Tongue (tissue), 3 donors: ENCODE data around the gene SPAG7. TPM values are rescaled to one million over a fixed set of nuclear protein-coding genes. Genes with fewer than 3 reads are reported as not detected.
"Not testable (repeated sequence)": the region's sequence is repeated elsewhere in the genome, so short reads cannot be mapped to it uniquely, and the experiment has no call there.

Source experiments
- DNase-seq: peaks from one replicate; pipeline ENCODE4 v3.0.0-alpha.2; 2015
- small RNA-seq: library from RNA; depleted of rRNA; stranded (forward); fragments of <200 nt; gene quantifications from one replicate; pipeline ENCODE3, GENCODE V24; 2014; ENCODE audit warnings: low replicate concordance
- total RNA-seq: library from RNA; depleted of rRNA; stranded (reverse); fragments of >200 nt; gene quantifications from one replicate; pipeline ENCODE4 v1.2.3, GENCODE V29; 2014

SPAG7 gene
- total RNA-seq, 1 donor from 2014 or later, result 68.2 TPM

- DNase-seq, result no peak
Observed at GRCh38 chr17:4938069-4938491, 29.5 kb downstream of the SPAG7 start.

- DNase-seq, result no peak
Observed at GRCh38 chr17:4937553-4937952, 30.1 kb downstream of the SPAG7 start.

DNA sequence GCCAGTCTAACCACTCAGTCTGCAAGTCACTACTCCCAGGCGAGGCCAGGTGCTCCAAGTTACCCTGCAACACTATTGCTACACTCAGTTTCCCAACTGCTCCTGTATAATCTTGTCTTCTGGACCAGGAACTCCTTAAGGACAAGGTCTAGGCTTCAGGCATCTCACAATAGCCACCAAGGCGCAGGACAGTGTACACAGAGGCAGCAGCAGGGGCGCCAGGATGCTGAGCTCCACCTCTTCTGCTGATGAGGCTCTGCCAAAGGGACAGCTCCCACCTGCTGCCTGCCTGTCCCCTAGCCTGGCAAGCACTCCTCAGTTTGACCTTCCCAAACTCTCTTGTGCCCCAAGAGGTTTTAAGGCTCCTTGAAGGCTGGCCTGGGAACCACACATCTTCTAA is 31.2 kb downstream of the SPAG7 start:
- DNase-seq, result no peak

DNA sequence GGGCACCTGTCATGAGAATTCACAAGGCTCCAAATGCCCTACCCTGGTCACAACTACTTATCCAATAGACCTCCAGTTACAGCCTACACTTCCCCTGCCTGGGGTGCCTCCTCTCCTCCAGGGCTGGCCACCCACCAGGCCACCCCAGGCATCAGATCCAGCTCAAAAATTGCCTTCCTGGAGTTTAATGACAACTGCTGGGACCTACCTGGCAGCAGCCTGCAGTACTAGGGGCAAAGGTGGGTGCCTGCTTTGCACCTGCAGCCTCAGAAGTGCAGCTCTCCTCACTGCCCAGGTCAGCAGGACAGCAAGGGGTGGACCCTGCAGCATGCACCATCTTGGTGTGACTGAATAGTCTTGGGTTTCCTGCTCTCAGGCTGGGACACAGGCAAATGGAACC is 32.0 kb downstream of the SPAG7 start:
- DNase-seq, result no peak

DNA sequence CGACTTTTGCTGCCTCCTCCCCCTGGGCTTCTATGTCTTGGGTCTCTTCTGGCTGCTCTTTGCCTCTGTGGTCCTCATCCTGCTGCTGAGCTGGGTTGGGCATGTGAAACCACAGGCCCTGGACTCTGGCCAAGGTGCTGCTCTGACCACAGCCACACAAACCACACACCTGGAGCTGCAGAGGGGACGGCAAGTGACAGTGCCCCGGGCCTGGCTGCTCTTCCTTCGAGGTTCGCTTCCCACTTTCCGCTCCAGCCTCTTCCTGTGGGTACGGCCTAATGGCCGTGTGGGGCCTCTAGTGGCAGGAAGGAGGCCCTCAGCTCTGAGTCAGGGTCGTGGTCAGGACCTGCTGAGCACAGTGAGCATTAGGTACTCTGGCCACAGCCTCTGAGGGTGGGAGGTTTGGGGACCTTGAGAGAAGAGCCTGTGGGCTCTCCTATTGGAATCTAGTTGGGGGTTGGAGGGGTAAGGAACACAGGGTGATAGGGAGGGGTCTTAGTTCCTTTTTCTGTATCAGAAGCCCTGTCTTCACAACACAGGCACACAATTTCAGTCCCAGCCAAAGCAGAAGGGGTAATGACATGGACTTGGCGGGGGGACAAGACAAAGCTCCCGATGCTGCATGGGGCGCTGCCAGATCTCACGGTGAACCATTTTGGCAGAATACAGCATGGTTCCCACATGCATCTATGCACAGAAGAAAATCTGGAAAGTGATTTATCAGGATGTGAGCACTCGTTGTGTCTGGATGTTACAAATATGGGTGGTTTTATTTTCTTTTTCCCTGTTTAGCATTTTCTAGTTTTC is 33.2 kb downstream of the SPAG7 start:
- DNase-seq, result no peak

GRCh38 chr17:4933646-4934045 is 34.0 kb downstream of the SPAG7 start:
- no peak for DNase-seq

GRCh38 chr17:4932756-4933155 is 34.9 kb downstream of the SPAG7 start:
- DNase-seq, result no peak

DNA sequence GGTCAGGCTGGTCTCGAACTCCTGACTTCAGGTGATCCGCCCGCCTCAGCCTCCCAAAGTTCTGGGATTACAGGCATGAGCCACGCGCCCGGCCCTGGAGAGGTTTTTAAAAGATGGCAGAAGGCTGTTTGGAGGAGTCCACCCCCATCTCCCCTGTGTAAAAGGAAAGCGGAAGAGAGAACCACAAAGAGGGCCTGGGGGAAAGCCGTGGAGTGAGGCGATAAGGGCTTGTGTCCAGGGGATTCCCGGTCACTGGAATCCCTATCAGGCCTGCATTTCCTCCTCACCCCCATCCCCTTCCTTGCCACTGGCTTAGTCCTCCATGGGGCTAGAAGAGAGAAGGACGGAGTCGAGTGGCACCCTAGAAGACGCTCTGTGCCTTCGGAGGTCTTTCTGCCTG is 35.7 kb downstream of the SPAG7 start, which contains the start of gene GP1BA:
Gene GP1BA (plus strand): TSS at position 315 of the 400 bp plus-strand sequence. CDS start 328 bp downstream, outside the sequence.
- no peak for DNase-seq

- no peak for DNase-seq
Observed at GRCh38 chr17:4928881-4929280, 38.7 kb downstream of the SPAG7 start.

- not testable (repeated sequence) for DNase-seq
Observed at GRCh38 chr17:4926577-4927335, 40.9 kb downstream of the SPAG7 start.

DNA sequence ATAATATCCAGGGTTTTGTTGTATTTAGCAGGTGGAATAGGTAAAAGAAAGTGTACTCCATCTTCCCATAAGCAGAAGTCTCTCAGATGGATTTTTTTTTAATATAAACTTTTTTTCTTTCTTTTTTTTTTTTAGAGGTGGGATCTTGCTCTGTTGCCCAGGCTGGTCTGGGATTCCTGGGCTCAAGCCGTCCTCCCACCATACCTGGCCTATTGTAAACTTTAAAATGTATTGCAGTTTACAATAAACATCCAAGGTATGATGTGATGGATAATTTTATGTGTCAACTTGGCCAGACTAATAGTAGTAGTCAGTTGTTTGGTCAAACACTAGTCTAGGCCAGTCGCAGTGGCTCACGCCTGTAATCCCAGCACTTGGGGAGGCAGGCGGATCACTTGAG is 46.3 kb downstream of the SPAG7 start:
- DNase-seq, result no peak

GRCh38 chr17:4920351-4921048 is 47.1 kb downstream of the SPAG7 start:
- no peak for DNase-seq

DNA sequence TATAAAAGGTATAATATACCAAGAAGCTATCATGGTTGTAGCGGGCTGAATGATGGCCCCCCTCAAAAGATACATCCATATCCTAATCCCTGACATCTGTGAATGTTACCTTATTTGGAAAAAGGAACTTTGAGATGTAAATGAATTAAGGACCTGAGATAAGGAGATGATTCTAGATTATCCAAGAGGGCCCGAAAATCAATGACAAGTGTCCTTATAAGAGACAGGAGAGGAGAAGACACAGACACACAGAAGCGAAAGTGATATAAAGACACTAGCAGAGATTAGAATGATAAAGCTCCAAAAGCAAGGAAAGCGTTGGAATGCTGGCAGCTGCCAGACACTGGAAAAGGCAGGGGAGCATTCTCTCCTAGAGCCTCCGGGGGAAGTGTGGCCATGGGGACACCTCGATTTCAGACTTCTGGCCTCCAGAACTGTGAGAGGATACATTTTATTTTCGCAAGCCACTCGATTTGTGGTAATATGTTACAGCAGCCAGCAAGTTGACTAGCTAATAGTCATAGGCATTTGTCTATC is 48.0 kb downstream of the SPAG7 start:
- no peak for DNase-seq

DNA sequence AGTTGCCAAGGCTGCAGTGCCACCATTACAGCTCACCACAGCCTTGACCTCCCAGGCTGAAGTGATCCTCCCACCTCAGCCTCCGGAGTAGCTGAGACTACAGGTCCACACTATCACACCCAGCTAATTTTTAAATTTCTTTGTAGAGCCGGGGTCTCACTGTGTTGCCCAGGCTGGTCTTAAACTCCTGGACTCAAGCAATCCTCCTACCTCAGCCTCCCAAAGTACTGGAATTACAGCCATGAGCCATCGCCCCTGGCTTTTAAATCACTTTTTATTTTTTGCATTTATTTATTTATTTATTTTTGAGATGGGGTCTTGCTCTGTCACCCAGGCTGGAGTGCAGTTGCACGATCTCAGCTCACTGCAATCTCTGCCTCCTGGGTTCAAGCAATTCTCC is 53.1 kb downstream of the SPAG7 start:
- not testable (repeated sequence) for DNase-seq

- no peak for DNase-seq
Observed at GRCh38 chr17:4913994-4914393, 53.6 kb downstream of the SPAG7 start.

Small RNAs within 50 kb of the gene (small RNA-seq; reads per million reads assigned to genes)
- gene MIR6864, result 0.06 reads per million
- gene MIR6865, result not detected

Other genes starting within 250 kb of the SPAG7 start
- 14.9 TPM for gene MED11, start 236.4 kb downstream of the SPAG7 start, total RNA-seq
- gene ZMYND15, start 228.0 kb downstream of the SPAG7 start, total RNA-seq, result not detected
- 4.8 TPM for gene CXCL16, start 227.9 kb downstream of the SPAG7 start, total RNA-seq
- gene TM4SF5, start 195.9 kb downstream of the SPAG7 start, total RNA-seq, result not detected
- gene VMO1, start 181.5 kb downstream of the SPAG7 start, total RNA-seq, result 13.1 TPM
- not detected for gene GLTPD2, start 178.9 kb downstream of the SPAG7 start, total RNA-seq
- gene PSMB6, start 171.7 kb downstream of the SPAG7 start, total RNA-seq, result 79.1 TPM
- 16.1 TPM for gene PLD2, start 160.7 kb downstream of the SPAG7 start, total RNA-seq
- gene MINK1, start 134.5 kb downstream of the SPAG7 start, total RNA-seq, result 51.4 TPM
- 5.1 TPM for gene C17orf107, start 68.3 kb downstream of the SPAG7 start, total RNA-seq
- 3.8 TPM for gene CHRNE, start 64.7 kb downstream of the SPAG7 start, total RNA-seq
- not detected for gene GP1BA, start 35.5 kb downstream of the SPAG7 start, total RNA-seq
- gene SLC25A11, start 27.8 kb downstream of the SPAG7 start, total RNA-seq, result 94.6 TPM
- gene RNF167, start 27.5 kb downstream of the SPAG7 start, total RNA-seq, result 20.3 TPM
- 168 TPM for gene PFN1, start 19.3 kb downstream of the SPAG7 start, total RNA-seq
- 4,089 TPM for gene ENO3, start 16.7 kb downstream of the SPAG7 start, total RNA-seq
- 8.0 TPM for gene CAMTA2, start 19.9 kb upstream of the SPAG7 start, total RNA-seq
- gene INCA1, start 29.7 kb upstream of the SPAG7 start, total RNA-seq, result 0.62 TPM
- gene KIF1C, start 30.1 kb upstream of the SPAG7 start, total RNA-seq, result 97.3 TPM
- not detected for gene SLC52A1, start 67.6 kb upstream of the SPAG7 start, total RNA-seq
- gene ZFP3, start 110.7 kb upstream of the SPAG7 start, total RNA-seq, result 9.5 TPM
- gene ZNF232, start 144.1 kb upstream of the SPAG7 start, total RNA-seq, result 8.4 TPM
- gene USP6, start 148.2 kb upstream of the SPAG7 start, total RNA-seq, result 0.92 TPM
- 27.7 TPM for gene ZNF594, start 224.1 kb upstream of the SPAG7 start, total RNA-seq